Memory B cell (primary cell): ENCODE data around the gene DCAF11.

Experiments used
- ATAC-seq: fragments of 150-1000 bp; cut with Tn5 transposase; 2 replicates; pipeline ENCODE4 v1.10.0; 2021; ENCODE audit warnings: low read depth, mild to moderate bottlenecking, moderate library complexity
- DNase-seq, 2 donors: peaks; one replicate each; pipeline ENCODE4 v3.0.0; 2022; ENCODE audit warnings: low spot score in 2 of 2
- H3K27ac Mint-ChIP-seq: one replicate; pipeline ENCODE4 v1.8.0; 2022; ENCODE audit warnings: mild to moderate bottlenecking, moderate library complexity, mixed read lengths
- H3K27me3 Mint-ChIP-seq: one replicate; pipeline ENCODE4 v1.8.0; 2022; ENCODE audit warnings: mixed read lengths
- H3K36me3 Mint-ChIP-seq: one replicate; pipeline ENCODE4 v1.8.0; 2022; ENCODE audit warnings: mild to moderate bottlenecking, mixed read lengths
- H3K4me1 Mint-ChIP-seq: one replicate; pipeline ENCODE4 v1.8.0; 2022; ENCODE audit warnings: mixed read lengths
- H3K4me3 Mint-ChIP-seq: one replicate; pipeline ENCODE4 v1.8.0; 2022; ENCODE audit warnings: mild to moderate bottlenecking, moderate library complexity, mixed read lengths
- H3K9me3 Mint-ChIP-seq: one replicate; pipeline ENCODE4 v1.8.0; 2022; ENCODE audit warnings: mixed read lengths

DCAF11 gene

GRCh38 chr14:24150993-24151392 lies 36.4 kb downstream of the DCAF11 start:
- H3K4me1 Mint-ChIP-seq, result peaks cover 25% of the 10 kb centered on the region
- H3K27me3 Mint-ChIP-seq, result no peaks in the 10 kb centered on the region
- no peak overlapping the region for H3K4me3 Mint-ChIP-seq
- no peak overlapping the region for H3K27ac Mint-ChIP-seq
- DNase-seq (no peak), ATAC-seq (no peak)
- H3K9me3 Mint-ChIP-seq, result no peaks in the 10 kb centered on the region
- H3K36me3 Mint-ChIP-seq, result peaks cover 16% of the 10 kb centered on the region

GRCh38 chr14:24151404-24152080 lies 37.0 kb downstream of the DCAF11 start:
- Mint-ChIP-seq H3K4me3 (no peak overlapping the region), H3K36me3 (peaks cover 17% of the 10 kb centered on the region), H3K27ac (no peak overlapping the region), H3K27me3 (no peaks in the 10 kb centered on the region), H3K4me1 (peaks cover 22% of the 10 kb centered on the region), H3K9me3 (no peaks in the 10 kb centered on the region)
- ATAC-seq (no peak), DNase-seq (no peak)

GRCh38 chr14:24155100-24155499 lies 40.5 kb downstream of the DCAF11 start:
- Mint-ChIP-seq H3K36me3 (peaks cover 27% of the 10 kb centered on the region), H3K4me3 (no peak overlapping the region), H3K27me3 (no peaks in the 10 kb centered on the region), H3K4me1 (peaks cover 5% of the 10 kb centered on the region), H3K27ac (peak overlapping the region; percentile 70), H3K9me3 (no peaks in the 10 kb centered on the region)
- no peak for DNase-seq
- ATAC-seq, result no peak

- Mint-ChIP-seq H3K27ac (peak overlapping the region; percentile 9), H3K4me3 (no peak overlapping the region), H3K36me3 (peaks cover 22% of the 10 kb centered on the region), H3K27me3 (no peaks in the 10 kb centered on the region), H3K9me3 (no peaks in the 10 kb centered on the region), H3K4me1 (peaks cover 4% of the 10 kb centered on the region)
- no peak for ATAC-seq
- no peak for DNase-seq
These were observed 42.3 kb downstream of the DCAF11 start for GRCh38 chr14:24156840-24157239.

DNA sequence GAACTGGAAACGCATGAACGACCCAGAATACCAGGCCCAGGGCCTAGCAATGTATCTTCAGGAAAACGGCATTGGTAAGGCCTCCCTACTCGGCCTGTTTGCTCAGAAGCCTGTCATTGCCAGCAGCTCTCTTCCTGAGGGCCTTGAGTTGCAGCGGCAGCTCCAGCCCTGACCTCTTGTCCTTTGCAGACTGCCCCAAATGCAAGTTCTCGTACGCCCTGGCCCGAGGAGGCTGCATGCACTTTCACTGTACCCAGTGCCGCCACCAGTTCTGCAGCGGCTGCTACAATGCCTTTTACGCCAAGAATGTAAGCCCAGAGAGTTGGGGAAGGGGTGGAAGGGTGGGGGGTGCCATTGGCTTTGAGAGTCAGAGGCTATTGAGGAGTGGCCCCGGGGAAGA lies 42.8 kb downstream of the DCAF11 start:
- H3K27ac Mint-ChIP-seq, result peak overlapping the region; percentile 9
- no peak overlapping the region for H3K4me3 Mint-ChIP-seq
- DNase-seq (no peak), ATAC-seq (no peak)
- H3K27me3 Mint-ChIP-seq, result no peaks in the 10 kb centered on the region
- H3K9me3 Mint-ChIP-seq, result no peaks in the 10 kb centered on the region
- peaks cover 8% of the 10 kb centered on the region for H3K4me1 Mint-ChIP-seq
- peaks cover 23% of the 10 kb centered on the region for H3K36me3 Mint-ChIP-seq

GRCh38 chr14:24159777-24160498 lies 45.4 kb downstream of the DCAF11 start:
- Mint-ChIP-seq H3K36me3 (peaks cover 35% of the 10 kb centered on the region), H3K4me3 (no peak overlapping the region), H3K9me3 (no peaks in the 10 kb centered on the region), H3K27ac (peak overlapping the region; percentile 95), H3K4me1 (peaks cover 16% of the 10 kb centered on the region), H3K27me3 (no peaks in the 10 kb centered on the region)
- ATAC-seq, result no peak
- no peak for DNase-seq

DNA sequence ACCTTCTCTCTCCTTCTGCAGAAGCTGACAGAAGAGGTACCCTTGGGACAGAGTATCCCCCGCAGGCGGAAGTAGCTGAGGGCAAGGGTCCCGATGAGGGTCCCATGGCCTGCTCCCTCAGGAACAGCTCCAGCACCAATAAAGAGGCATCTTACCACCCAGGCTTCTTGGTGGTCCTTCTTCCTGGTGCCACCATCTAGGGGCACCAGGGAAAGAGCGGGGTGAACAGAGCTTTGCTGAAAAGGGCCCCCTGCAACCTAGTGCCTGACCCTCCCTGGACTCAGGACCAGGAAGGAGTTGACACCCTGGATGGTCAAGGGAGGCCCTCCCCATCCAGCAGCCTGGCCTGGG lies 45.9 kb downstream of the DCAF11 start:
- Mint-ChIP-seq H3K4me1 (peaks cover 17% of the 10 kb centered on the region), H3K36me3 (peaks cover 39% of the 10 kb centered on the region), H3K9me3 (no peaks in the 10 kb centered on the region), H3K4me3 (peak overlapping the region; percentile 99), H3K27me3 (no peaks in the 10 kb centered on the region), H3K27ac (peak overlapping the region; percentile 95)
- no peak for ATAC-seq
- no peak for DNase-seq

GRCh38 chr14:24160850-24161804 lies 46.5 kb downstream of the DCAF11 start, which contains the start of gene IRF9:
IRF9 (plus strand) TSS chr14:24161265; CDS start chr14:24162145, 880 bp downstream.
- Mint-ChIP-seq H3K36me3 (peaks cover 38% of the 10 kb centered on the region), H3K4me1 (peaks cover 17% of the 10 kb centered on the region), H3K9me3 (no peaks in the 10 kb centered on the region), H3K4me3 (peak within 1 kb of the TSS; percentile 99), H3K27me3 (no peaks in the 10 kb centered on the region), H3K27ac (peak within 1 kb of the TSS; percentile 95)
- ATAC-seq (peak; percentile 92), DNase-seq (peak; percentile 98)

DNA sequence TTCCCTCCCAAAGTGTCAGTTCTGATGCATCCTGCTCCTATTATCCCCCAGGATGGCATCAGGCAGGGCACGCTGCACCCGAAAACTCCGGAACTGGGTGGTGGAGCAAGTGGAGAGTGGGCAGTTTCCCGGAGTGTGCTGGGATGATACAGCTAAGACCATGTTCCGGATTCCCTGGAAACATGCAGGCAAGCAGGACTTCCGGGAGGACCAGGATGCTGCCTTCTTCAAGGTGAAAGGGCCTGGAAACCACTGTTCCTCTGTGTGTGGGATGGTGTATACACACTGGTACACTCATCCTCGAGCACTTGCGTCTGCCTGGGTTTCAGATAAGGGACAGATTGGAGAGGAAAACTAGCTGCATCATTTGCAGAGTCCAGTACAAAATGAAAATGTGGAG lies 47.5 kb downstream of the DCAF11 start:
- peaks cover 17% of the 10 kb centered on the region for H3K4me1 Mint-ChIP-seq
- peak overlapping the region; percentile 99 for H3K4me3 Mint-ChIP-seq
- DNase-seq (no peak), ATAC-seq (no peak)
- peak overlapping the region; percentile 95 for H3K27ac Mint-ChIP-seq
- H3K27me3 Mint-ChIP-seq, result no peaks in the 10 kb centered on the region
- H3K36me3 Mint-ChIP-seq, result peaks cover 37% of the 10 kb centered on the region
- H3K9me3 Mint-ChIP-seq, result no peaks in the 10 kb centered on the region

- Mint-ChIP-seq H3K4me3 (peak overlapping the region; percentile 33), H3K4me1 (peaks cover 25% of the 10 kb centered on the region), H3K36me3 (peaks cover 42% of the 10 kb centered on the region)
These were observed 50.0 kb downstream of the DCAF11 start for GRCh38 chr14:24164518-24164991.

DNA sequence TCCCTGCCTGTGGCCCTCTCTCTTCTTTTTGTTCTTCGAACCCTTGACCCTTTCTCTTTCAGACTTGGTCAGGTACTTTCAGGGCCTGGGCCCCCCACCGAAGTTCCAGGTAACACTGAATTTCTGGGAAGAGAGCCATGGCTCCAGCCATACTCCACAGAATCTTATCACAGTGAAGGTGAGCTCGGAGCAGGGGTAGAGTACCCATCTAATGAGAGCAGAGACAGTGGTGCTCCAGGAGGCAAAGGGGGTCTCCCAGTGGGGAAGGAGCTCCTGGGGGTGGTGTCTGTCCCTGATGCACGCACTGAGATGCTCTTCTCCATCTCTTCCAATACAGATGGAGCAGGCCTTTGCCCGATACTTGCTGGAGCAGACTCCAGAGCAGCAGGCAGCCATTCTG lies 51.2 kb downstream of the DCAF11 start:
- H3K27me3 Mint-ChIP-seq, result no peaks in the 10 kb centered on the region
- H3K4me3 Mint-ChIP-seq, result no peak overlapping the region
- no peak overlapping the region for H3K27ac Mint-ChIP-seq
- H3K4me1 Mint-ChIP-seq, result peaks cover 24% of the 10 kb centered on the region
- H3K36me3 Mint-ChIP-seq, result peaks cover 45% of the 10 kb centered on the region
- DNase-seq, result no peak
- H3K9me3 Mint-ChIP-seq, result no peaks in the 10 kb centered on the region
- ATAC-seq, result no peak

More at GRCh38 chr14:24164518-24164991, 50.0 kb downstream of the DCAF11 start:
- no peak for ATAC-seq
- Mint-ChIP-seq H3K27me3 (no peaks in the 10 kb centered on the region), H3K27ac (peak overlapping the region; percentile 55), H3K9me3 (no peaks in the 10 kb centered on the region)
- DNase-seq, result no peak

- no peaks in the 10 kb centered on the region for H3K9me3 Mint-ChIP-seq
- no peaks in the 10 kb centered on the region for H3K27me3 Mint-ChIP-seq
- peaks cover 38% of the 10 kb centered on the region for H3K36me3 Mint-ChIP-seq
- peaks cover 23% of the 10 kb centered on the region for H3K4me1 Mint-ChIP-seq
- DNase-seq, result no peak
- H3K27ac Mint-ChIP-seq, result peak overlapping the region; percentile 42
- no peak overlapping the region for H3K4me3 Mint-ChIP-seq
- no peak for ATAC-seq
These were observed 53.0 kb downstream of the DCAF11 start for GRCh38 chr14:24167469-24168114.

- H3K27me3 Mint-ChIP-seq, result no peaks in the 10 kb centered on the region
- no peaks in the 10 kb centered on the region for H3K9me3 Mint-ChIP-seq
- H3K4me3 Mint-ChIP-seq, result peak within 1 kb of the TSS; percentile 93
- peaks cover 16% of the 10 kb centered on the region for H3K36me3 Mint-ChIP-seq
- peak within 1 kb of the TSS; percentile 84 for H3K27ac Mint-ChIP-seq
- DNase-seq, result peak; percentile 56 to 74
- peaks cover 22% of the 10 kb centered on the region for H3K4me1 Mint-ChIP-seq
- ATAC-seq, result peak; percentile 90
These were observed 57.1 kb downstream of the DCAF11 start, which contains the start of gene REC8 for GRCh38 chr14:24171422-24172260. REC8 (plus strand) TSS chr14:24172080; CDS start chr14:24172553, 473 bp downstream.
